GM23338 (cell line): ENCODE results near the gene MUC12. TPM values are rescaled to one million over a fixed set of nuclear protein-coding genes. Genes with fewer than 3 reads are reported as not detected.

Experiments
- ATAC-seq: fragments of 200-7000 bp; cut with Tn5 transposase; 3 replicates; pipeline ENCODE4 v1.9.1; 2020
- DNase-seq: peaks from one replicate; pipeline ENCODE4 v3.0.0-alpha.2; 2015; ENCODE audit warnings: low spot score
- H2AFZ ChIP-seq: fragments of 200-600 bp; sonication (generic); 2 replicates; pipeline ENCODE4 v1.8.0; 2016; ENCODE audit warnings: antibody characterized with exemption, mild to moderate bottlenecking, moderate library complexity
- H3F3A ChIP-seq: fragments of 200-600 bp; sonication (generic); replicated peaks from 2 replicates; pipeline ENCODE4 v1.8.0; 2017; ENCODE audit warnings: antibody characterized with exemption, mixed run types, low read depth
- H3K27ac ChIP-seq: fragments of 200-600 bp; sonication (generic); 2 replicates; pipeline ENCODE4 v1.6.1; 2016; ENCODE audit warnings: low read depth
- H3K27me3 ChIP-seq: fragments of 200-600 bp; sonication (generic); 2 replicates; pipeline ENCODE4 v1.8.0; 2016; ENCODE audit warnings: mild to moderate bottlenecking, mixed run types, moderate library complexity; ENCODE audit not compliant: insufficient read depth
- H3K36me3 ChIP-seq: fragments of 200-600 bp; sonication (generic); 2 replicates; pipeline ENCODE4 v1.8.0; 2016; ENCODE audit warnings: mild to moderate bottlenecking; ENCODE audit not compliant: insufficient read depth
- H3K4me1 ChIP-seq: fragments of 200-600 bp; sonication (generic); 2 replicates; pipeline ENCODE4 v1.8.0; 2016; ENCODE audit warnings: mild to moderate bottlenecking, moderate library complexity; ENCODE audit not compliant: insufficient read depth
- H3K4me2 ChIP-seq: fragments of 200-600 bp; sonication (generic); 2 replicates; pipeline ENCODE4 v1.7.1; 2017; ENCODE audit warnings: mixed run types
- H3K4me3 ChIP-seq: fragments of 200-600 bp; sonication (generic); 2 replicates; pipeline ENCODE4 v1.6.1; 2016; ENCODE audit warnings: mixed run types
- H3K79me2 ChIP-seq: fragments of 200-600 bp; sonication (generic); replicated peaks from 2 replicates; pipeline ENCODE4 v1.8.0; 2017; ENCODE audit warnings: mild to moderate bottlenecking; ENCODE audit not compliant: insufficient read depth
- H3K9me2 ChIP-seq: fragments of 200-600 bp; sonication (generic); 2 replicates; pipeline ENCODE4 v1.8.0; 2017; ENCODE audit not compliant: insufficient read depth
- H4K20me1 ChIP-seq: fragments of 200-600 bp; sonication (generic); replicated peaks from 2 replicates; pipeline ENCODE4 v1.8.0; 2017; ENCODE audit warnings: mild to moderate bottlenecking; ENCODE audit not compliant: insufficient read depth
- H3K27ac Mint-ChIP-seq: 2 replicates; pipeline ENCODE4 v1.8.0; 2020; ENCODE audit warnings: inconsistent platforms, mild to moderate bottlenecking, moderate library complexity, mixed read lengths
- H3K27me3 Mint-ChIP-seq: 3 replicates; pipeline ENCODE4 v1.8.0; 2022; ENCODE audit warnings: low read depth, mild to moderate bottlenecking, moderate library complexity, mixed read lengths, inconsistent platforms; ENCODE audit not compliant: insufficient read depth, poor library complexity
- H3K36me3 Mint-ChIP-seq: 3 replicates; pipeline ENCODE4 v1.8.0; 2021; ENCODE audit warnings: low read depth, mild to moderate bottlenecking, inconsistent platforms, moderate library complexity, mixed read lengths
- H3K4me1 Mint-ChIP-seq: 3 replicates; pipeline ENCODE4 v1.8.0; 2020; ENCODE audit warnings: mild to moderate bottlenecking, inconsistent platforms, mixed read lengths
- H3K4me3 Mint-ChIP-seq: 3 replicates; pipeline ENCODE4 v1.8.0; 2021; ENCODE audit warnings: moderate library complexity, mild to moderate bottlenecking, inconsistent platforms, mixed read lengths
- H3K9me3 Mint-ChIP-seq: 3 replicates; pipeline ENCODE4 v1.8.0; 2020; ENCODE audit warnings: moderate library complexity, mild to moderate bottlenecking, inconsistent platforms, mixed read lengths
- CREB1 ChIP-seq: fragments of 250-450 bp; sonication (Bioruptor Pico); IDR thresholded peaks from 2 replicates; pipeline ENCODE4 v1.5.0; 2020; ENCODE audit warnings: low read depth, mild to moderate bottlenecking, moderate library complexity
- CTCF ChIP-seq, 2 experiments: fragments of 200-600 bp in 1 of 2; sonication (generic) in 1 of 2; conservative IDR thresholded peaks; 2 replicates each; pipeline versions ENCODE4 v1.5.1 to v1.6.1; 2016 to 2017; ENCODE audit warnings: antibody characterized with exemption in 2 of 2, low read depth in 2 of 2, mild to moderate bottlenecking in 2 of 2, moderate library complexity in 1 of 2
- NANOG ChIP-seq: IDR thresholded peaks from 2 replicates; pipeline ENCODE4 v1.6.1; 2016; ENCODE audit warnings: antibody characterized with exemption, borderline replicate concordance
- ZNF114 ChIP-seq: fragments of 250-450 bp; sonication (Bioruptor Pico); IDR thresholded peaks from 2 replicates; pipeline ENCODE4 v1.5.0; 2020; ENCODE audit warnings: mild to moderate bottlenecking, moderate library complexity
- ZNF331 ChIP-seq: fragments of 250-450 bp; sonication (Bioruptor Pico); IDR thresholded peaks from 2 replicates; pipeline ENCODE4 v1.5.0; 2020; ENCODE audit warnings: low read depth, mild to moderate bottlenecking, moderate library complexity
- polyA plus RNA-seq: library from polyadenylated mRNA; unstranded; fragments of >200 nt; fragmentation: Nextera tagmentation; extraction: Ambion mirVana; gene quantifications from 2 replicates; pipeline ENCODE4 v1.2.1, GENCODE V29; 2016
- total RNA-seq: library from RNA; depleted of rRNA; stranded (reverse); fragments of >200 nt; shearing (Covaris generic); gene quantifications from 2 replicates; pipeline ENCODE4 v1.2.3, GENCODE V29; 2014
- TF ChIP-seq, protein P1 (sequence below): fragments of 250-450 bp; sonication (Bioruptor Pico); IDR thresholded peaks from 2 replicates; pipeline ENCODE4 v1.5.0; 2020; ENCODE audit warnings: mild to moderate bottlenecking, moderate library complexity
- TF ChIP-seq, protein P2 (sequence below): IDR thresholded peaks from 2 replicates; pipeline ENCODE4 v1.6.1; 2016; ENCODE audit warnings: antibody characterized with exemption
- TF ChIP-seq, protein P3 (sequence below): IDR thresholded peaks from one replicate; pipeline ENCODE4 v1.6.1; 2018; ENCODE audit warnings: antibody characterized with exemption; ENCODE audit not compliant: unreplicated experiment

The MUC12 gene
- total and polyA plus RNA-seq, 2 experiments from 2014 or later: 4.6 to 18.0 TPM

- TF ChIP-seq, protein P1, sequence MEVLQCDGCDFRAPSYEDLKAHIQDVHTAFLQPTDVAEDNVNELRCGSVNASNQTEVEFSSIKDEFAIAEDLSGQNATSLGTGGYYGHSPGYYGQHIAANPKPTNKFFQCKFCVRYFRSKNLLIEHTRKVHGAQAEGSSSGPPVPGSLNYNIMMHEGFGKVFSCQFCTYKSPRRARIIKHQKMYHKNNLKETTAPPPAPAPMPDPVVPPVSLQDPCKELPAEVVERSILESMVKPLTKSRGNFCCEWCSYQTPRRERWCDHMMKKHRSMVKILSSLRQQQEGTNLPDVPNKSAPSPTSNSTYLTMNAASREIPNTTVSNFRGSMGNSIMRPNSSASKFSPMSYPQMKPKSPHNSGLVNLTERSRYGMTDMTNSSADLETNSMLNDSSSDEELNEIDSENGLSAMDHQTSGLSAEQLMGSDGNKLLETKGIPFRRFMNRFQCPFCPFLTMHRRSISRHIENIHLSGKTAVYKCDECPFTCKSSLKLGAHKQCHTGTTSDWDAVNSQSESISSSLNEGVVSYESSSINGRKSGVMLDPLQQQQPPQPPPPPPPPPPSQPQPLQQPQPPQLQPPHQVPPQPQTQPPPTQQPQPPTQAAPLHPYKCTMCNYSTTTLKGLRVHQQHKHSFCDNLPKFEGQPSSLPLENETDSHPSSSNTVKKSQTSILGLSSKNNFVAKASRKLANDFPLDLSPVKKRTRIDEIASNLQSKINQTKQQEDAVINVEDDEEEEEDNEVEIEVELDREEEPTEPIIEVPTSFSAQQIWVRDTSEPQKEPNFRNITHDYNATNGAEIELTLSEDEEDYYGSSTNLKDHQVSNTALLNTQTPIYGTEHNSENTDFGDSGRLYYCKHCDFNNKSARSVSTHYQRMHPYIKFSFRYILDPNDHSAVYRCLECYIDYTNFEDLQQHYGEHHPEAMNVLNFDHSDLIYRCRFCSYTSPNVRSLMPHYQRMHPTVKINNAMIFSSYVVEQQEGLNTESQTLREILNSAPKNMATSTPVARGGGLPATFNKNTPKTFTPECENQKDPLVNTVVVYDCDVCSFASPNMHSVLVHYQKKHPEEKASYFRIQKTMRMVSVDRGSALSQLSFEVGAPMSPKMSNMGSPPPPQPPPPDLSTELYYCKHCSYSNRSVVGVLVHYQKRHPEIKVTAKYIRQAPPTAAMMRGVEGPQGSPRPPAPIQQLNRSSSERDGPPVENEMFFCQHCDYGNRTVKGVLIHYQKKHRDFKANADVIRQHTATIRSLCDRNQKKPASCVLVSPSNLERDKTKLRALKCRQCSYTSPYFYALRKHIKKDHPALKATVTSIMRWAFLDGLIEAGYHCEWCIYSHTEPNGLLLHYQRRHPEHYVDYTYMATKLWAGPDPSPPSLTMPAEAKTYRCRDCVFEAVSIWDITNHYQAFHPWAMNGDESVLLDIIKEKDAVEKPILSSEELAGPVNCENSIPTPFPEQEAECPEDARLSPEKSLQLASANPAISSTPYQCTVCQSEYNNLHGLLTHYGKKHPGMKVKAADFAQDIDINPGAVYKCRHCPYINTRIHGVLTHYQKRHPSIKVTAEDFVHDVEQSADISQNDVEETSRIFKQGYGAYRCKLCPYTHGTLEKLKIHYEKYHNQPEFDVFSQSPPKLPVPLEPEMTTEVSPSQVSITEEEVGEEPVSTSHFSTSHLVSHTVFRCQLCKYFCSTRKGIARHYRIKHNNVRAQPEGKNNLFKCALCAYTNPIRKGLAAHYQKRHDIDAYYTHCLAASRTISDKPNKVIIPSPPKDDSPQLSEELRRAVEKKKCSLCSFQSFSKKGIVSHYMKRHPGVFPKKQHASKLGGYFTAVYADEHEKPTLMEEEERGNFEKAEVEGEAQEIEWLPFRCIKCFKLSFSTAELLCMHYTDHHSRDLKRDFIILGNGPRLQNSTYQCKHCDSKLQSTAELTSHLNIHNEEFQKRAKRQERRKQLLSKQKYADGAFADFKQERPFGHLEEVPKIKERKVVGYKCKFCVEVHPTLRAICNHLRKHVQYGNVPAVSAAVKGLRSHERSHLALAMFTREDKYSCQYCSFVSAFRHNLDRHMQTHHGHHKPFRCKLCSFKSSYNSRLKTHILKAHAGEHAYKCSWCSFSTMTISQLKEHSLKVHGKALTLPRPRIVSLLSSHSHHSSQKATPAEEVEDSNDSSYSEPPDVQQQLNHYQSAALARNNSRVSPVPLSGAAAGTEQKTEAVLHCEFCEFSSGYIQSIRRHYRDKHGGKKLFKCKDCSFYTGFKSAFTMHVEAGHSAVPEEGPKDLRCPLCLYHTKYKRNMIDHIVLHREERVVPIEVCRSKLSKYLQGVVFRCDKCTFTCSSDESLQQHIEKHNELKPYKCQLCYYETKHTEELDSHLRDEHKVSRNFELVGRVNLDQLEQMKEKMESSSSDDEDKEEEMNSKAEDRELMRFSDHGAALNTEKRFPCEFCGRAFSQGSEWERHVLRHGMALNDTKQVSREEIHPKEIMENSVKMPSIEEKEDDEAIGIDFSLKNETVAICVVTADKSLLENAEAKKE (CRISPR knock-in tag): no peak
- no peak for TF ChIP-seq CTCF (conservative IDR thresholded peaks at IDR 0.05; ENCODE audit: low read depth in 2 of 2)
- TF ChIP-seq ZNF331 (CRISPR knock-in tag): no peak
- TF ChIP-seq NANOG: no peak
- TF ChIP-seq, protein P2, sequence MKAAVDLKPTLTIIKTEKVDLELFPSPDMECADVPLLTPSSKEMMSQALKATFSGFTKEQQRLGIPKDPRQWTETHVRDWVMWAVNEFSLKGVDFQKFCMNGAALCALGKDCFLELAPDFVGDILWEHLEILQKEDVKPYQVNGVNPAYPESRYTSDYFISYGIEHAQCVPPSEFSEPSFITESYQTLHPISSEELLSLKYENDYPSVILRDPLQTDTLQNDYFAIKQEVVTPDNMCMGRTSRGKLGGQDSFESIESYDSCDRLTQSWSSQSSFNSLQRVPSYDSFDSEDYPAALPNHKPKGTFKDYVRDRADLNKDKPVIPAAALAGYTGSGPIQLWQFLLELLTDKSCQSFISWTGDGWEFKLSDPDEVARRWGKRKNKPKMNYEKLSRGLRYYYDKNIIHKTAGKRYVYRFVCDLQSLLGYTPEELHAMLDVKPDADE: no peak
Observed at GRCh38 chr7:100946111-100946510, 23.3 kb upstream of the MUC12 start (continued).

DNA sequence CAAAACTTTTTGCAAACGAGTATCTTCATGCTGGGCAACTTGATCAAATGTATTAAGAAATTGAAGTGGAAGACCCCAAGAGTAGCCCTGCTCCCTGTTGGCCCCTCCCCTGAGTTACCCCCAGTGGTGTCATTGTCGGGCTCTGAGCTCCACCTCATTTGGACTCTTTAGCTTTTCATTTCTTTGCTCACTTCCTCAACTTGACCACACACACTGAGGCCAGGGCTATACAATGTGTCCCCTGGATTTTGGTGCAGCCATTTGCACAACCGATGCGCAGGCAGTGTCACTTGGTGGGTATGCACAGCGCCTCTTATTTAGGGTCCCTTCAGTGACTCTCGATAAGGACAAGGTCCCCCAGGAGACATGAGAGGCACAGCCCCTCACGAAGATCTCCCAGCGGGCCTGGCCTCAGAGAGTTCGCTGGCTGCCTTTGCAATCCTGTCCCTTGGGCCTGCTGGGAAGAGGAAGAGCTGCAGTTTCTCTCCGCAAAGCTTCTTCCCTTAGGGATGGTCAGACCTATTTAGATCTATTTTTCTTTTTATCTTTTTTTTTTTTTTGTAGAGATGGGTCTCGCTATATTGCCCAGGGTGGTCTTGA is 22.5 kb upstream of the MUC12 start:
- no peak overlapping the region for H3K4me2 ChIP-seq
- no peaks in the 10 kb centered on the region for H3K79me2 ChIP-seq
- Mint-ChIP-seq H3K4me1 (peaks cover 38% of the 10 kb centered on the region), H3K9me3 (peaks cover 12% of the 10 kb centered on the region; the same call in 2 of the 3 replicates), H3K36me3 (peaks cover 11% of the 10 kb centered on the region), H3K27ac (no peak overlapping the region), H3K4me3 (no peak overlapping the region), H3K27me3 (peaks cover 8% of the 10 kb centered on the region)
- H3K4me1 ChIP-seq: peaks cover 38% of the 10 kb centered on the region
- H3K4me3 ChIP-seq: no peak overlapping the region
- no peaks in the 10 kb centered on the region for H4K20me1 ChIP-seq
- peak overlapping the region; percentile 52; the same call in 1 of the 2 replicates for H3K27ac ChIP-seq
- peak; percentile 6 for DNase-seq
- no peaks in the 10 kb centered on the region for H3K9me2 ChIP-seq
- H3F3A ChIP-seq: 0 out of 2 replicates have a peak, but pooled peaks cover 7% of the 10 kb centered on the region
- no peaks in the 10 kb centered on the region for H3K36me3 ChIP-seq
- H3K27me3 ChIP-seq: no peaks in the 10 kb centered on the region
- ATAC-seq: no peak
- H2AFZ ChIP-seq: peak overlapping the region; percentile 34; the same call in 1 of the 2 replicates
- TF ChIP-seq CREB1: no peak
- TF ChIP-seq ZNF331 (CRISPR knock-in tag): no peak
- TF ChIP-seq ZNF114 (CRISPR knock-in tag): no peak
- TF ChIP-seq, protein P3, sequence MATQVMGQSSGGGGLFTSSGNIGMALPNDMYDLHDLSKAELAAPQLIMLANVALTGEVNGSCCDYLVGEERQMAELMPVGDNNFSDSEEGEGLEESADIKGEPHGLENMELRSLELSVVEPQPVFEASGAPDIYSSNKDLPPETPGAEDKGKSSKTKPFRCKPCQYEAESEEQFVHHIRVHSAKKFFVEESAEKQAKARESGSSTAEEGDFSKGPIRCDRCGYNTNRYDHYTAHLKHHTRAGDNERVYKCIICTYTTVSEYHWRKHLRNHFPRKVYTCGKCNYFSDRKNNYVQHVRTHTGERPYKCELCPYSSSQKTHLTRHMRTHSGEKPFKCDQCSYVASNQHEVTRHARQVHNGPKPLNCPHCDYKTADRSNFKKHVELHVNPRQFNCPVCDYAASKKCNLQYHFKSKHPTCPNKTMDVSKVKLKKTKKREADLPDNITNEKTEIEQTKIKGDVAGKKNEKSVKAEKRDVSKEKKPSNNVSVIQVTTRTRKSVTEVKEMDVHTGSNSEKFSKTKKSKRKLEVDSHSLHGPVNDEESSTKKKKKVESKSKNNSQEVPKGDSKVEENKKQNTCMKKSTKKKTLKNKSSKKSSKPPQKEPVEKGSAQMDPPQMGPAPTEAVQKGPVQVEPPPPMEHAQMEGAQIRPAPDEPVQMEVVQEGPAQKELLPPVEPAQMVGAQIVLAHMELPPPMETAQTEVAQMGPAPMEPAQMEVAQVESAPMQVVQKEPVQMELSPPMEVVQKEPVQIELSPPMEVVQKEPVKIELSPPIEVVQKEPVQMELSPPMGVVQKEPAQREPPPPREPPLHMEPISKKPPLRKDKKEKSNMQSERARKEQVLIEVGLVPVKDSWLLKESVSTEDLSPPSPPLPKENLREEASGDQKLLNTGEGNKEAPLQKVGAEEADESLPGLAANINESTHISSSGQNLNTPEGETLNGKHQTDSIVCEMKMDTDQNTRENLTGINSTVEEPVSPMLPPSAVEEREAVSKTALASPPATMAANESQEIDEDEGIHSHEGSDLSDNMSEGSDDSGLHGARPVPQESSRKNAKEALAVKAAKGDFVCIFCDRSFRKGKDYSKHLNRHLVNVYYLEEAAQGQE: no peak
